NCI-H1436 (cell line): ENCODE measurements around the gene ARGFX.
"Not testable (repeated sequence)": the region's sequence is repeated elsewhere in the genome, so short reads cannot be mapped to it uniquely, and the experiment has no call there.

Experiments
- DNase-seq: peaks from one replicate; lab custom pipeline; 2025; lab: John Stamatoyannopoulos, UW

ARGFX gene

DNA sequence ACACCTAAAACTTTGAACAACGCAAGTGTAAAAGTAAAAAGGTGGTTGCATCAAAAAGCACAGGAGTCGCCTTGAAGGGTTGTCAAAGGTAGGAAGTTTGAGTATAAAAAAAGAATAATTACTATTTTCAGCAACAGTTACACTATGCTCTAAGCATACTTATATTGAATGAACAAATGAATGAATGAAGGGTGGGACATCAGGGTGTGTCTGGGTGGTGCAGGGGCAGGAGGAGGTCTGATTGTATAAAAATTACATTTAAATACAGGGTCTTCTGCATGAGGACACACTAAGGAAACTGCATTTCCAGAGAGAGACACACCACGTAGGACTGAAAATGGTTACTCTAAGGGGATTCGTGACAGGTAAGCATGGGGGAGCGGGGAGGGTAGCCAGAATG is at the start of gene ARGFX:
TSS of gene ARGFX (plus strand) at position 301 of the 400 bp plus-strand sequence. CDS start 2,765 bp downstream, outside the sequence.
- no peak for DNase-seq

DNA sequence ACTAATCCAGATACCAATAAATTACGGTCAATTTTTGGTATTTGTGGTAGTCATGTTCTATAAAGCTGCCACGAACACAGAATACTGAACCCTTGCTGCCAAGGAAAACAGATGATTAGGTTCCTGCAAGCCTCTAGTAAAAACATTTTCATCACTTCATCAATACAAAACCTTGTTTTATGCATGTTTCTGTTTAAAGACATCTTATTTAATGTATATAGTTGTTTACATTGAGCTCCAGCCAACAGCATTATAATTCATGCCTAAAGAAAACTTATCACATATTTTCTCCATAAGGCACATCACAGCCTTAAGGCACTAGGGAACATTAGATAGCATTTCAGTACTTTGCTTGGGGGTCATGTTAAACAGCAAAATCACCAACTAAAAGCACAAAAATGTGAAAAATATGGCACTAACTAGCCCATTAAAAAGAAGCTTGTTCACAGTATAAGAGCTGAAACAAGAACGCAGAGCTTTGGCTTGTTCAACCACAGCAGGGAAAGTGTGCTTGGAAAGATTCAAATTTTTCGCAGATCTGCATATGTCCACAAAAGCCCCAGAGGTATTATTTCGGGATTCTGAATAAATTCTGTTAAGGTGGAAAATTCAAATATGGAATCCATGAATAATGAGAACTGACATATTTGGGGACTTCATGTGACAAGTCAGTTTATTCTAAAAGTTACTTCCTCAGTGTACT is 49.6 kb upstream of the ARGFX start:
- DNase-seq: no peak

DNA sequence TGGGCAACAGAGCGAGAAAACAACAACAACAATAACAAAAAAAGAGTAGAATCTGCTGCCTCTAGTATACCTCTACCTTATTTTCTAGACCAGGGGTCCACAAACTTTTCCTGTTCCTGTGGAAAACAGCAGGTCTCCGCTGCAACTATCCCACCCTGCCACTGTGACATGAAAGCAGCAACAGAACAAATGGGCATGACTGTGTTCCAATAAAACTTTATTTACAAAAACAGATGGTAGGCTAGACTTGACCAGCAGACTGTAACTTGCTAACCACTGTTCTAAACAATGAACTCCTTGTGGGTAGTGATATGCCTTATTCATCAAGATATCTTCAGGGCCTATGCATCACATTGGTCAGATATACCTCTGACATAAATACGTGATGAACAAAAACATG is 47.2 kb upstream of the ARGFX start:
- no peak for DNase-seq

DNA sequence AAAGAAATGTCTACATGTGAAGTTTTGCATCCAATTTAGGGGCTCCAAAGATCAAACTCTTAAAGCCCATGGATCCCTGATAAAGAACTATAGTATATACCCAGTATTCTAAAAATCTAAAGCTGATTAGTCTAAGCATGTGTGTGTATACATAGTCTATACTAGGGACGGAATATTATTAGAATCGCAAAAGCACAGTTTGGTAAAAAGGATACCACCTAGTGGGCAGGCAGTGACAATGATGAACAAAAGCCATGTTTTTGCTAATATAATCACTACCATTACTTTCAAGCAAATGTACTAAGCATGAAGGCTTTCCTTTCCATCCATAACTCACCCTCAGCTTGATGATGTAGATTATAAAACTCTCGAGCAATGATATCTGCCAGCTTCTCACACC is 38.4 kb upstream of the ARGFX start:
- no peak for DNase-seq

DNA sequence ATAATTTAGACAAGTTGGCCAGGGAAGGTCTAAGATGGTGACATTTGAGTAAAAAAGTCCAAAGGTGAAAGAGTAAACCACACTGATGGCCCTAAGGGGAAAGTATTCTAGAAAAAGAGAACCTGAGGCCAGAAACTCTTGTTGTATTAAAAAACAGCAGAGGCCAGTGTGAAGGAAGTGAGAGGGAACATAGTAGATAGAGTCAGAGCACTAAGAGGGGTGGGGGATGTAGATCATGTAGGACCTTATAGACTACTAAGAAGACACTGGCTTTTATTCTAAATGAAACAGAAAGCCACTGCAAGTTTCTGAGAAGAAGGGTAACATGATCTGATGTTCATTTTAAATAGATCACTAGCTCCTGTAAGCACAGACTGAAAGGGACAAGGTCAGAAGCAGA is 36.5 kb upstream of the ARGFX start:
- DNase-seq: no peak

DNA sequence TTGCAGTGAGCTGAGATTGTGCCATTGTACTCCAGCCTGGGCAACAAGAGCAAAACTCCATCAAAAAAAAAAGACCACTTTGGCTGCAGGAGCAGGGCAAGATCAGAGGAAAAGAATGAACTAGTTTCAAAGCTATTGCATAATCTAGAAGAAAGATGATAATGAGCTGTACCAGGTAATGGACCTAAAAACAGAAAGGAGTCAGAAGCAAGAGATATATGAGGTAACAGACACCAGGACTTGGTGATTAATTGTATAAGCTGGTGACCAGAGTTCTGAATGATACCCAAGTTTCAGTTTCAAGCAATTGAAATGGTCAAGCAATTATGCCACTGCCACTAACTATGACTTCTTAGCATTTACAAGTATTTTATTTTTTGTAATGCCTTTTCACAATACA is 24.8 kb upstream of the ARGFX start:
- DNase-seq: no peak

DNA sequence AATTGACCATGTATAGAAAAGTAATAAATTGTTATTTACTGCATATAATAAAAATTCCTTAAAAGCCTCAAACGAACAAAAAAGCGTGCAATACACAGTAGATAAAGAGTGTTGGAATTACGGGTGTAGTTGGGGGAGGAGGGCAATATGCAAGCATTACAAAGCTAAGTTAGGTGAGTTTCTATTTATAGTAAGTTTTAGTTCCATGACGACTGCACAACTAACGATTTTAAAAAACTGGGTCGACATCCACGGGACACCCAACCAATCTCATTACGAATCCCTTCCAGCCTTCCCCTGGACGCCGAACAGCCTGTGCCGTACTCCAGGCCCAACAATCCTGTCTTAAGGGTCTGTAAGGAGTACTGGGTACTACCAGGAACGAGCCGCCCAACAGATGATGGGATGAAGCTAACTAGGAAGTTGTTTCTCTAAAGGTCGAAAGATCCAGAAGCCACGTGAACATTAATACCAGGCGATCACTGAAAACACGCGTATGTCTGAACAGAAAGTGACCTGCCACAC is 22.6 kb upstream of the ARGFX start:
- no peak for DNase-seq

DNA sequence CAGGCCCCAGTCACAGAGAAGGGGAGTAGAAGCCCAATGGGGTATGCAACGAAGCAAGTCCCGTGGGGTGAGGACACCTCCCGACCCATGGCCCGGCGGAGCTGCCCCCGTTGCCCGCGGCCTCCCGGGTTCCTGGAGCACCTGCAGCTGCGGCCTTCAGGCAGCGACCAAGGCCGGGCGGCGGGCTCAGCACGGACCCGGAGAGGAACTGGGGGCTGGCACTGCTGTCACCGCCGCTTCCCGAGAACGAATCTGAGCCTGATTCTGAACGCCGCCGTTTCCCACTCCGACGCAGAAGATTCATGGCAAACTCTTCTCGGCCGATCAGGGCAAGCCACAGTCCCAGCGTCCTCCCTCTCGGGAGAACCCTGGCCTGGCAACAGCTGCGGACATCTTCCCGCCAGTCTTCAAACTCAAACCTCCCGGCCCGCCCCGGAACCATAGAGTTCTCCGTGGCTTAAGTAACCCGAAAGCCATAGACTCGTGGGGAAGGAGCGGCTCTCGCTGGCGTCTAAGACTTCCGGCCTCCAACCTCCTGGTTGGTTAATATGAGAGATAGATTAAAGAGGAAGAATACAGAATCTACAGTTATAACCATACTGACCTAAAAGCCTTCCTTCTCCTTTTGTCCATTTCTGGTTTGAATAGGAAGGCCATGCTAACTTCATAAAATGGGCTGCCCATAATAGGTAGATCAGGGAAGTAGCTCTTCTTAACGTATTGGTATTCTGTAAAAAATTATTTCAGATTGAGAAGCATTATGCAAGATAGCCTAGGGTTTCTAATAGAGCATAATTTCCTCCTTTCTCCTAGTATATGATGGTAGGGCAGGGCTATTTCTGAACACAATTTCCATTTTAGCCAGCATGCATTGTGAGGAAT is 21.9 kb upstream of the ARGFX start, which contains the start of gene POLQ:
TSS of gene POLQ (minus strand) at position 415 of the 882 bp plus-strand sequence. CDS start at position 304, 111 bp downstream.
- peak; percentile 93 for DNase-seq

DNA sequence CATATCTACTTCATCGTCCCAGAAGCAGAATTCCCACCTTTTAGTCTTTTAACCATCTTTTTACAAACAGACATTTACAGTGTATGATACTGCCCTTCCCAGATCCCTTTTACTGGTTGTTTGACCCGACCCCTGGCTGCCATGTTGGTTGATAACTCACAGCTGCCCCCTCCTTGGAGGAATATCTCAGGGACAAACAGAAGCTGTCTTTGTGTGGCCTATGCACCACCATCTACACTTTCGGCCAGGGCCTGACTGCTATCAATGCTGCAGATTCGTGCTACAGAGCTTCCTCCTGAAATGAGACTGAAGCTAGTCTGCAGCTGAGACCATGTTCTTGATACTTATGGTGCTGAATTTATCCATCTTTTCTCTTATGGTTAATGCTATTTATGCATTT is 15.4 kb upstream of the ARGFX start:
- no peak for DNase-seq

DNA sequence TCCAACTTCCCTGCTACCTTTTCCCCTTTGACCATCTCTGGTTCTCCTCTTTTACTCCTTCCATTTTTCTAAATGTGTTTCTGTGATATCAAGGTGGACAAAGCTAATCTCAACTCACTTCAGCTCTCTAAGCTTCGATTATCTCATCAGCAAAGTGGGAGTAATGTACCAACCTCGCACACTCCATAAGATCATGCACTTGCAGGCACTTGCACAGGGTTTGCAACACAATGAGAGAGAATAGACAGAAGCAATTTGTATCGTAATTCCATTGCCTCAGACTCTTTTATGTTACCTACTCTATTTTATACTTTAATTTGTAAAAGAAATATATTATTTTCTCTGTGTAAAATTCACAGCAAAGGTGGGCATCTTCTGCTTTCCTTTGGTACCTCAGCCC is 15.0 kb upstream of the ARGFX start:
- DNase-seq: no peak

DNA sequence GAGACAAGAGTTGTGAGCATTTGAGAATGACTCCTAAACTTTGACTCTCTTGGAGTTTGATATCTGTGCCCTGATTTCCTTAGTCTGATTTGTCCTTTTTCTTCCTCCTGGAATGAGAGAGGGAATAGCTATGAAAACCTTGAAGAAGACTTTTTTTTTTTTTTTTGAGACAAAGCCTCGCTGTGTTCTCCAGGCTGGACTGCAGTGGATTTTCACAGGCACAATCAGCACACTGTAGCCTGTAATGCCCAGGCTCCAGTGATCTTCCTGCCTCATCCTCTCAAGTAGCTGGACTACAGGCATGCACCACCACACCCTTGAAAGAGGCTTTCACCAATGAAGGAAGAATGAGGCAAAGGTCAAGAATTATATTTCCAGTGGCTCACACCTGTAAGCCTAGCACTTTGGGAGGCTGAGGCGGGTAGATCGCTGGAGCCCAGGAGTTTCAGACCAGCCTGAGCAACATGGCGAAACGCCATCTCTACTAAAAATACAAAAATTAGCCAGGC is 10.3 kb upstream of the ARGFX start:
- no peak for DNase-seq

DNA sequence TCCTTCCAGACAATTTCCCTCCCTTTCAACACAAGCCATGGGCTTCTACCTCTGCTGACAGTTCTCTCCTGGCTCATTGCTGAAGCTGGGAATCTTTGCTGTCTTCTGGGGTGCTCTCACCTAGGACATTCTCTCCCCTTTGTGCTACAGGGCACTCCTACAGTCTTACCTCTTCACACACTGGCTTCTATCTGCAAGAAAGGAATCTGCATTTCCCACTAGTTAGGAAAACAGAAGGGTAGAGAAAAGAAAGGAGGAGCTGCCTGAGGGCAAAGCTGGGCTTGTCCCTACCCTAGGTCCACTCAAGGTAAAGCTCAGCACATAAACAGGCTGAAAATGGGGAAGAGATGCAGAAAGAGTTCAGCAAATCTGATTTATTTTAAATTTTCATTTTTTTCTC is 5.6 kb upstream of the ARGFX start:
- no peak for DNase-seq

DNA sequence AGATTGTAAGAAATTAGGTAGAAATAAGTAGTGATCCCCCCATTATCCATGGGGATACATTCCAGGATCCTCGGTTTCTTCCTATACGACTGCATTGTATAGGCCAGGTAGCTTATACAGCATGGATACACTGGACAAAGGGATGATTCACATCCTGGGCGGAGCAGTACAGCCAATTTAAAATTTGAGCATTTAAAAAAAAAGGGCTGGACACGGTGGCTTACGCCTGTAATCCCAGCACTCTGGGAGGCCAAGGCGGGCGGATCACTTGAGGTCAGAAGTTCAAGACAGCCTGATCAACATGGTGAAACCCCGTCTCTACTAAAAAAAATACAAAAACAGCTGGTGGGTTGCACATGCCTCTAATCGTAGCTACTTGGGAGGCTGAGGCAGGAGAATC is 976 bp upstream of the ARGFX start:
- no peak for DNase-seq

DNA sequence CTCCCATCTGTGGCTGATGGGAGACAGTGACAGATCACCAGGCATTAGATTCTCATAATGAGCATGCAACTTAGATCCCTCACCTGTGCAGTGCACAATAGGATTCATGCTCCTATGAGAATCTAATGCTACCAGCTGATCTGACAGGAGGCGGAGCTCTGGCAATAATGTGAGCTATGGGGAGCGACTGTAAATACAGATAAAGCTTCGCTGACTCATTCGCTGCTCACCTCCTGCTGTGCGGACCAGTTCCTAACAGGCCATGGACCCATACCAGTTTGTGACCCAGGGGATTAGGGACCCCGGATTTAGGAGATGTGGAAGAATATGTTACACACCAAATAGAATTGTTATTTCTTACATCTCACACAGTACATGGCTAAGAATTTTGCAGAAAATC is 6.7 kb downstream of the ARGFX start:
- DNase-seq: peak; percentile 18

DNA sequence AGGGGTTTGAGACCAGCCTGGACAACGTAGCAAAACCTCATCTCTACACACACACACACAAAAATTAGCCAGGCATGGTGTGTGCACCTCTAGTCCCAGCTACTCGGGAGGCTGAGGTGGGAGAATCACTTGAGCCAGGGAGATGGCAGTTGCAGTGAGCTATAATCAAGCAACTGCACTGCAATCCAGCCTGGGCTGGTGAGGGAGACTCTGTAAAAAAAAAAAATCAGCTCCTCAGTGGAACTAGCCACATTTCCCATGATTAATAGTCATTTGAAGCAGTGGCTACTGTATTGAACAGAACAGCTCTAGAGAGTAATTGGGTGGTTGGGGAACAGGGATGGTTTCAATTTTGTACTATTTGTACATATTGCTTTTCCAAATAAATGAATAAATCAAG is 13.9 kb downstream of the ARGFX start:
- DNase-seq: no peak

DNA sequence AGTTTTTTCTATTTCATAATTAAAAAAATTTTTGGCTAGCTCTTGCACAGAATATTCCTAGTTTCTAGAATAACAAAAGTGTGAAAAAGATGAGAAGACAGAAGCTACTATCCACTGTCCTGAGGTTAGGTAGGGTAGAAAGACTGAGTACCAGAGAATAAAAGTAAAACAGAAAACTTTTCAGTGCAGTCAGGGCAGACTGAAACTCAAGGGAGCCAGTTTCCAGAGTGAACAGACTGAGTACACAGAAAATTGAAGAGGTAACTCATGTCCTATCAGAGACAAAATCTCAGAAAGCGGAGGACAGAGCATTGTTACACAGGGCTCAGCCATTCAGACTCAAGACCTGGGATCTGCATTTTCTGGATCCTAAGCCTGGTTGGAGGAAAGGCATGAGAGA is 16.7 kb downstream of the ARGFX start:
- no peak for DNase-seq

DNA sequence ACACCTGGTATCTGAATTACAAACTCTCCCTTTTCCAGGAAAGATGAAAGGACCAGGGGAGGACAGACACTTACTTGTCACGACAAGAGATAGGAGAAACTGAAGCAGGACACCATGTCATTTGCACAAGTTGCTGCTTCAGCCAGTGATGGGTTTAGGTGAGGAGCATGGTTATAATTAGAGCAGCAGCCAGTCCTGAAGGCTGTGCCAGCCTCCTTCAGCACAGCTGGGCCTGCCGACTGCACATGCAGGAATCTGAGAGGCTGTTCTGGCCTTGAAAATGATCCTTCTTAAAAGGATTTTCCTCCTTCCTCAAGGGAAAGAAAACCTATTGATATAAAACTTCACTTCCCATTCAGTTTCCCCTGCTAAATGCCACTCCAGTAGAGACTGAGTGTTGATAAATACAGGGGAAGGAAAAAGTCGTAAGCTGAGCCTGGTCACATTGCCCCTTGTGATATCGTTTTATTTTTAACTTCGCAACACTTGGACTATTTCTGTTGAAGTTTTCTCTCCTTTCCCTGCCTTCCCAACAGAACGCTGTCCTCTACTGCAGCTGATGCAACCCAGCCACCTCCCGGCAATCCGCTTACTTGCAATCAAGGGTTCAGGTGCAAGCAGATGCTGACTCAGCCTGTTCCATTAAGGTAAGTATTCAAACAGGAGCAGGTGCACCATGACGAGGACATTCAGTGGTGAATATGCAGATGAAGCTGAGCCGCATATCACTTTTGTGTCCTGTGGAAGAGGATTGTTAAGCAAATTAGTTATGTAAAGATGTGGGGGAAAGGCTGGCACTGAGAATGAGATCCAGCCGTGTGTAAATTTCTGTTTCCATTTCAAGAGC is 25.3 kb downstream of the ARGFX start, which contains the start of gene FBXO40:
TSS of gene FBXO40 (plus strand) at position 524 of the 847 bp plus-strand sequence. CDS start 27,197 bp downstream, outside the sequence.
- peak; percentile 92 for DNase-seq

DNA sequence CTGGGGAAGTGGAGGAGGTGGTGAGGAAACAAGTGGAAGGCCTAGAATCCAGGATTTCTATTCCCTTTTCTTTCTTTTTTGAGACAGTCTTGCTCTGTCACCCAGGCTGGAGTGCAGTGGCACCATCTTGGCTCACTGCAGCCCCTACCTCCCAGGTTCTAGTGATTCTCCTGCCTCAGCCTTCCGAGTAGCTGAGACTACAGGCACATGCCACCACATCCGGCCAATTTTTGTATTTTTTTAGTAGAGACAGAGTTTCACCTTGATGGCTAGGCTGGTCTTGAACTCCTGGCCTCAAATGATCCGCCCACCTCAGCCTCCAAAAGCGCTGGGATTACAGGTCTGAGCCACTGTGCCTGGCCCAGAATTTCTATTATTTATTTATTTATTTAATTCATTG is 26.1 kb downstream of the ARGFX start:
- not testable (repeated sequence) for DNase-seq

DNA sequence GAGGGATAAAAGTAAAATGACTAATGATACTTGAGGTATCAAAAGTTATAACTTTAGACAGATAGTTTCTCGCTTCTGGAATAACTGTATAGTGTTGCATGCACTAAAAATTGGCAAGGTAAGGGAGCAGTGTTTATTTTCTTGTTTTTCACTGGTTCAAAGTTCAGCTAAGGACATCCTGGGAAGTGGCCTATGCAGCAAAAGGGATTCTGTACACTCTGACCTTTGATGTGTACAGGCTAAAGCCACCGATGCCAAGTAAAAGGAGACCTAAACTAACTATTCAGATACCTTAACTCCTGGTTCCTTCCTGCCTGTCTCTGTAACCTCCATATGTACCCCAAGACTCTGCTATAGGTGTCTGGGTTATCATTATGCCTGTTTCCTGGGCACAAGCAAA is 27.1 kb downstream of the ARGFX start:
- DNase-seq: no peak

DNA sequence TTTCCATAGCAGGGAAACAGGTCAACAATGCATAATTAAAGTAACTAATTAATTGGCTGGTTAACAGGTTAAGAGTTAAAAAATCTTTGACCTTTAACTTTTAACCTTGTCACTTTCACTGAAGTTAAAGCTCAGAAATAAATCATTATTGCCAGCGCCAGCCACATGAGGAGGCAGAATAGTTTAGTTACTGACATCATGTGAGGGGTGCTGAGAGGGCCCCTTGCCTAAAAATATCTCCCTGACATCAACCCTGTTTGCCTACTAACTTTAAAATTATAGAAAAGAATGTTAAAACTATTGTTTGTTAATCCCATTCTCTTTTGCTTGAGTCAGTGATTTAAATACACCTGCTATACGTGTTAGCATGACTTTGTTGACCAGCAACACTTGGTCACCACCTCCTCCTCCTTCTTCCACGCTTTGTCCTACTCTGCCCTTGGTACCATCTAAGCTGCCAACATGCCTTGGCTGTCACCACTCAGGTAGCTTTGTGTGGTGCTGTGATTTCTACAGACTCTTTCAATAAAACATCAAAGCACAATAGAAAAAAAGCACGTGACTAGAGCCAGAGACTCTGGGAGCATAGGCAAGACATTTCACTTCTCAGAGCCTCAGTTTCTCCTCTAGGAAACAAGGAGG is 28.1 kb downstream of the ARGFX start:
- DNase-seq: no peak

DNA sequence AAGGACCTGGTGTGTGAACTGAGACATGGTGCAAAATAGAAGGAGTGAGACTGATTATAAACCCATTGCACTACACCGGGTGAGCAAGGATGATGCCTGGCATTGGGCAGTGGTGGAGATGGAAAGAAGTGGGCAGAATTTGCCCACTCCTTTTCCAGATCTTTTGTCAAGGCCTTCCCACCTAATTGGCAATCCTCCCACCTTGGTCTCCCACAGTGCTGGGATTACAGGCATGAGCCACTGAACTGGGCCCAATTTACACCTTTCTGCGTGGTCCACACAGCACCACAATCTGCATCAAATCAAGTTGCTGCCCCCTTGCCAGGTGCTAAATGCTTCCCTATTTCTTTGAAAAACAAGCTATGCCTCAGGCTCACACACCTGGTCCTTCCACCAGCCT is 30.8 kb downstream of the ARGFX start:
- no peak for DNase-seq
